H54 (cell line): ENCODE results near the gene ZKSCAN1.
"Not testable (repeated sequence)": the region's sequence is repeated elsewhere in the genome, so short reads cannot be mapped to it uniquely, and the experiment has no call there.

Experiments
- DNase-seq: peaks from one replicate; pipeline ENCODE4 v3.0.0; 2011; ENCODE audit warnings: low spot score, mixed read lengths; ENCODE audit not compliant: insufficient read length
- FAIRE-seq: peaks from 3 replicates; lab custom pipeline; 2011; peaks lifted over from hg19 to GRCh38; lab: Jason Lieb, UNC
- POLR2A ChIP-seq: IDR thresholded peaks from 2 replicates; pipeline ENCODE4 v1.6.1; 2011; ENCODE audit warnings: low read depth, mild to moderate bottlenecking, low read length

ZKSCAN1 gene

DNA sequence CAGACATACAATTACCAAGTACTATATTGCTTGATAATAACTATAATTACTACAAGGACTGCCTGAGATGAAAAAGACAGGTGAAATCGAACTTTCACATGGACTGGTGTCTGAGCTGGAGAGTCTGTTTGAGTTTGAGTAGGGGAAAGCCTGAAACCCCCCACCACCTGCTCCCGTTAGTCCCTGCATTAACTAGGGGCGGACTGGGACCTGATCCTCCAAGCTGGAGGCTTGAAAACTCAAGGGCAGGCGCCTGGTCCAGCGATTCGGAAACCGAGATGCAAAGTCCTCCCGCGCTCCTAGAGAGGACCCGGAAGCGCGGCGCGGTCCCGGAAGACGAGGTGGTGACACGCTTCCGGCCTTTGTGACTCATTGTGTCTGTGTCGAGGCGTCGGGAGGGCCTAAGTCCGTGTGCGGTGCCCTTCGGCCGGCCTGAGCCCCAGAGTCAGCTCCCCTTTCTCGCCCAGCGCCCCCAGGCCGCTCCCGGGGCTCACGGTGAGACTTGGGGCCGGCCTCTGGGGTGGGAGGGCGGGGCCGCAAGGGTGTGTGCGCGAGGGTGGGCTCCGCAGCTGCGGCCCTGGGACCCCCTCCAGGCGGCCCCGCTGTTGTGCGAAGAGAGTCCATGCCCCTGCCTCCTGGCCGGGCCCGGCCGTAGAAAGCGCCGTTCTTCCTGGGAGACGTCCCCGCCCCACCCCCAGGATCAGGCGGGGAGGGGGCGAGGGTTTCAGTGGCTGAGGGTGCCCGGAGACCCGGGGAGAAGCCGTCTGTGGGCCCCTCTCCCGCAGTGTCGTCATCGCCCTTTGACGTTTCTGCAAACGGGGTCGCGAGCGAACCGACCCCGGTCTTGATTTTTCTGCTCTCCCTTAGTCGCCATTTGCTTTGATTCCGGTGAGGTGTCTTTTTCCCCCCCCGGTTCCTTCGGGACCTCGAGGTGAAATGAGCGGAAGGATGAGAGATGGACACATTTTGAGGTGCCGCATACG, at the start of gene ZKSCAN1:
Gene ZKSCAN1 (plus strand): TSS at position 365 of the 983 bp plus-strand sequence. CDS start 7,911 bp downstream, outside the sequence.
- peak; percentile 90 for TF ChIP-seq POLR2A
- FAIRE-seq: no peak
- DNase-seq: peak; percentile 93

DNA sequence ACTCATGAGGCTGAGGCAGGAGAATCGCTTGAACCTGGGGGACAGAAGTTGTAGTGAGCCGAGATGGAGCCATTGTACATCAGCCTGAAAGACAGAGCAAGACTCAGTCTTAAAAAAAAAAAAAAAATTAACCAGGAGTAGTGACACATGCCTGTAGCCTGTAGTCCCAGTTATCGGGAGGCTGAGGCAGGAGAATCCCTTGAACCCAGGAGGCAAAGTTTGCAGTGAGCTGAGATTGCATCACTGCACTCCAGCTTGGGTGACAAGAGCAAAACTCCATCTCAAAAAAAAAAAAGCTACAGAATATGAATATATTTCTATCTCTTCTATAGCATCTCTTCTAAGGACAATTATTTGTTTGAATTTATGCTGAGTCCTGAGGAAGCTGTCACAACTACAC, 46.1 kb upstream of the ZKSCAN1 start:
- no peak for TF ChIP-seq POLR2A
- DNase-seq (no peak), FAIRE-seq (no peak)

DNA sequence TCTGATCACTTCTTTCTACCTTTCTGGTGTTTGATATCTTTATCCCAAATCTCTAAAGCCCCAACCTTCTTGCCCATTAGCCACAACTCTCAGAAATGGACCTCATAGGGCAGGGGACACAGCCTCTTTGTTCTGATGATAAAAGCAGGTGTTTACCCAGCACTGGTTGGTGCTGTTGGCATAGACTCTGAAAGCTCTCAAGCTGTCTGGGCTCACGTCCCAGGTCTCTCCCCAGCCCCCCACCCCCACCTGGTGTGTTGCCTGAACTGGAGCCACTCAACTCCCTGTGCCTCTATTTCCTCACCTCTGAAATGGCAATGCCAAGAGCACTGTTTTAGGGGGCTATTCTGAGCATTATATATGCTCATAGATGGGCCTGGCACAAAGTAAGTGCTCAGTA, 45.6 kb upstream of the ZKSCAN1 start:
- FAIRE-seq, DNase-seq: not testable (repeated sequence)

DNA sequence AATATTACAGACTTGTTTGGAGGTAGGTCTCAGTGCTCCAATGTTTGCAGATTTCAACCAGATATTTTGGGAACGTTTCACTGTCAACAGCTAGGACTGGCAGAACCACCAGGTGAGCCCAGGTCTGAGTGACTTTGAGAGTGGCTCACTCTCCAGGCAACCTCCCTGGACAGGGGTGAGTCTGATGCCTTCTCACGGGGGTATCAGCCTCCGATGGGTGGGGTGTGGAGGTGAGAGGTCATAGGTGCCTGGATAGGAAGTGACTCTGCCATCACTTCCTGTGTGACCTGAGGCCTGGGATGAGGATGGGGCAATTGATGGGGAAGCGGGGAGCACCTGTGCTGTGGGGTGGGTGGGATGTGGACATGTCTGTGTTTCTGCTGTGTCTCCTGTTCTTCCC, 44.2 kb upstream of the ZKSCAN1 start:
- no peak for TF ChIP-seq POLR2A
- FAIRE-seq (no peak), DNase-seq (no peak)

DNA sequence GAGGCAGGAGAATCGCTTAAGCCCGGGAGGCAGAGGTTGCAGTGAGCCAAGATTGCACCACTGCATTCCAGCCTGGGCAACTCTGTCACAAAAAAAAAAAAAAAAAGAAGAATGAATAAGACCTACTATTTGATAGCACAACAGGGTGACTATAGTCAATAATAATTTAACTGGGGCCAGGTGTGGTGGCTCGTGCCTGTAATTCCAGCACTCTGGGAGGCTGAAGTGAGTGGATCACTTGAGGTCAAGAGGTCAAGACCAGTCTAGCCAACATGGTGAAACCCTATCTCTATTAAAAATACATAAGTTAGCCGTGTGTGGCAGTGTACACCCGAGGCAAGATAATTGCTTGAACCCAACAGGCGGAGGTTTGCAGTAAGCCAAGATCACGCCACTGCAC, 41.6 kb upstream of the ZKSCAN1 start:
- FAIRE-seq, DNase-seq: not testable (repeated sequence)

DNA sequence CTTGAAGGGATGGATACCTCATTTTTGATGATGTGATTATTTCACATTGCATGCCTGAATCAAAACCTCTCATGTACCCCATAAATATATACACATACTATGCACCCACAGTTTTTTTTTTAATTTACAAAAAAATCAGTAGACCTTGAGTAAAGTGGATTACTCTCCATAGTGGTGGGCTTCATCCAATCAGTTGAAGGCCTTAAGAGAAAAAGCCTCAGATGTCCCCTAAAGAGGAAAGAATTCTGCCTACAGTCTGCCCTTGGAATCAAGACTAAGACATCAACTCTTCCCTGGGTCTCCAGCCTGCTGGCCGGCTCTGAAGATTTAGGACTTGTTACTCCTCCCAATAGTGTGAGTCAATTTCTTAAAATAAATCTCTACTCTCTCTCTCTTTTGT, 40.7 kb upstream of the ZKSCAN1 start:
- no peak for TF ChIP-seq POLR2A
- no peak for FAIRE-seq
- DNase-seq: no peak

DNA sequence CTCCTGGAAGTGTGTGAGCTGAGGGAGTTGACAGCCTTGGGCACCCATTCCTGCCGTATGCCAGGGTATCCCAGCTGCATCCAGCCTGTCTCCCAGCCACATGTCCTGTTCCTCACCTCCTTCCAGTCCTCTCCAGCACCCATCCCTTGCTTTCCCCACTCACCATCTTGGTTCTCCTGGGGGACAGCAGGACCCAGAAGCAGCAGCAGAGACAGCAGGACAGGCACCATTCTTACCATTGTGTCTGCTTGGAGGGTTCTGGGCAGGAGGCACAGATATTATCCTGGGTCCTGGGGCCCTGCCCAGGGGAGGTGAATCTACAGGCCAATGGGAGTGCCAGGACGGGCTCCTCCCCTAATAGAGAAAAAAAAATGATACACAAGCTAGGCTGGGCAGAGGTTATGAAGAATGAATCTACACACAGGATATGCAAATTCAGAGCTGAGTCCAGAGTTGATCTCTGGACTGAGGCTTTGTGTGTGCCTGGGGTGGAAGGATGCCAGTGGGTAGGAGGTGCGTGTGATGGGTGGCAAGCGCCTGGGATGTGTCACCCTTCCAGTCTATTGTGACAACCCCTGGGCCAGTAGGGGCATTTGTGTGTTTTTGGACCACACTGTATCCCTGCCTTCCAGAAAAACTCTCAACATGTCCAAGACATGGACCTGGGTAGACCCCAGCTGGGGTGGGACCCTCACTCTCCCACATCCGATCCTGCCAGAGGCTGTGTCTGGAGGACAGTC, 39.4 kb upstream of the ZKSCAN1 start, which contains the start of gene AZGP1:
Gene AZGP1 (minus strand): TSS at position 250 of the 740 bp plus-strand sequence. CDS start 11 bp downstream, at position 239.
- FAIRE-seq (no peak), DNase-seq (peak; percentile 16)
- TF ChIP-seq POLR2A: no peak

DNA sequence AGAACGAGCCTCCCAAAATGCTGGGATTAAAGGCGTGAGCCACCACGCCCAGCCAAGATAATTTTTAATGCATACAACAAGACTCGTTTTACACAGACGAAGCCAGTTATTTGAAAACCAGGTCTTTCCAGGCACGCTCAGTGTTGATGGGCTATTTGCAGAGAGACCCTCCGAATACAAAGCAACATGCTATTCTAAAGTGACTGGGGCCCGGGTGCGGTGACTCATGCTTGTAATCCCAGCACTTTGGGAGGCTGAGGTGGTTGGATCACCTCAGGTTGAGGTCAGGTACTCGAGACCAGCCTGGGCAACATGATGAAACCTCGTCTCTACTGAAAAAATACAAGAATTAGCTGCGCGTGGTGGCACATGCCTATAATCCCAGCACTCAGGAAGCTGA, 38.8 kb upstream of the ZKSCAN1 start:
- FAIRE-seq (no peak), DNase-seq (no peak)
- no peak for TF ChIP-seq POLR2A

DNA sequence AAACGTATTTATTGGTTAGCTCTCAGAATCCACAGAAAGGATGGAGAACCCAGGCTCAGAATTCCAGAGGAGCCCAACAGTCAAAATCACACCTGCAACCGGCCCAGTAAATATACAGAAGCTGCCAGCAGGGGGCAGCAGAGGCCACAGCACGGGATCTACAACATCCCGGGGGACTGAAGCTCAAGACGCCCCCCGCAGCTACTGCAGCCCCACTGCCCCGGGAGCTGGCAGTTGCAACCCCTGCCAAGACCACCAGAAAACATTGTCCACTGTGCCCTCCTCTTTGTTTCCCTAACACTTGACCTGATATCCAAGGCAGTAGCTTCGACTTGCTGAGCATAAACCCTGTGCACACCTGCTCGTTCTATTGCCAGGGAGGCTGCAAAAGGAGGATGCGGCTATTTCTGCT, 35.6 kb upstream of the ZKSCAN1 start:
- not testable (repeated sequence) for DNase-seq, FAIRE-seq

DNA sequence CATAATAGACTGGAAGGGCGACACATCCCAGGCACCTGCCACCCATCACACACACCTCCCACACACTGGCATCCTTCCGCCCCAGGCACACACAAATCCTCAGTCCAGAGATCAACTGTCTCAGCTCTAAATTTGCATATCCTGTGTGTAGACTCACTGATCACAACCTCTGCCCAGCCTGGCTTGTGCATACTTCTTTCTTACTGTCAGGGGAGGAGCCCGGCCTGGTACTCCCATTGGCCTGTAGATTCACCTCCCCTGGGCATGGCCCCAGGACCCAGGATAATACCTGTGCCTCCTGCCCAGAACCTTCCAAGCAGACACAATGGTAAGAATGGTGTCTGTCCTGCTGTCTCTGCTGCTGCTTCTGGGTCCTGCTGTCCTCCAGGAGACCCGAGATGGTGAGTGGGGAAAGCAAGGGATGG, 34.9 kb upstream of the ZKSCAN1 start:
- DNase-seq, FAIRE-seq: not testable (repeated sequence)

DNA sequence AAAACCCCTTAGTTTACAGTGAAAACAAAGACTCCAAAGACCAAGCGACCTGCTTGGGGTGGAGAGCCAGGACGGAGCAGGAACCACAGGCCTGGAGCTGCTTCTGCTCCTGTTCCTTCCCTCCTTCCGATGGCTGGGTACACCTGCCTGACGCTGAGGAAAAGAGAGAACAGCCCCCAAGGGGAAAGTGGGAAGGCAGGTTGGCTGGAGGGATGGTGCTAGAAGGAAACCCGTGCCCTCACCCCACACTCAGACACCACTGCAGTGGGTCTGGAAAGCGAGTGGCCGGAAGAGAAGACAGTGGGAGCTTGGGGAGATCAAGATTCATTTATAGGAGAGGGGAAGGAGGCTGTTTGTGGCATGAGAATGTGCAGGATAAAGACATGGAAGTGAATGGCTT, 34.3 kb upstream of the ZKSCAN1 start:
- not testable (repeated sequence) for FAIRE-seq, DNase-seq

DNA sequence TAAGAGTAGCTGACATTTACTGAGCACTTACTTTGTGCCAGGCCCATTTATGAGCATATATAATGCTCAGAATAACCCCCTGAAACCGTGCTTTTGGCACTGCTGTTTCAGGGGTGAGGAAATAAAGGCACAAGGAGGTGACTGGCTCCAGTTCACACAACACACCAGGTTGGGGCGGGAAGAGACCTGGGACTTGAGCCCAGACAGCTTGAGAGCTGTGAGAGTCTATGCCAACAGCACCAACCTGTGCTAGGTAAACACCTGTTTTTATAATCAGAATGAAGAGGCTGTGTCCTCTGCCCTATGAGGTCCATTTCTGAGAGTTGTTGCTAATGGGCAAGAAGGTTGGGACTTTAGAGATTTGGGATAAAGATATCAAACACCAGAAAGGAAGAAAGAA, 30.8 kb upstream of the ZKSCAN1 start:
- no peak for FAIRE-seq

DNA sequence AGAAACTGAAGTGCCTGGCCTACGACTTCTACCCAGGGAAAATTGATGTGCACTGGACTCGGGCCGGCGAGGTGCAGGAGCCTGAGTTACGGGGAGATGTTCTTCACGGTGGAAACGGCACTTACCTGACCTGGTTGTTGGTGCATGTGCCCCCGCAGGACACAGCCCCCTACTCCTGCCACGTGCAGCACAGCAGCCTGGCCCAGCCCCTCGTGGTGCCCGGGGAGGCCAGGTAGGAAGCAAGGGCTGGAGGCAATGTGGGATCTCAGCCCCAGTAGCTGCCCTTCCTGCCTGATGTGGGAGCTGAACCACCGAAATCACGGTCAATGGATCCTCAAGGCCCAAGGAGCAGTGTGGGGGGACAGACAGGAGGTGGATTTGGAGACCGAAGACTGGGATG, 28.1 kb upstream of the ZKSCAN1 start:
- not testable (repeated sequence) for FAIRE-seq, DNase-seq

More for the DNA sequence above, 30.8 kb upstream of the ZKSCAN1 start:
- no peak for DNase-seq
- no peak for TF ChIP-seq POLR2A

DNA sequence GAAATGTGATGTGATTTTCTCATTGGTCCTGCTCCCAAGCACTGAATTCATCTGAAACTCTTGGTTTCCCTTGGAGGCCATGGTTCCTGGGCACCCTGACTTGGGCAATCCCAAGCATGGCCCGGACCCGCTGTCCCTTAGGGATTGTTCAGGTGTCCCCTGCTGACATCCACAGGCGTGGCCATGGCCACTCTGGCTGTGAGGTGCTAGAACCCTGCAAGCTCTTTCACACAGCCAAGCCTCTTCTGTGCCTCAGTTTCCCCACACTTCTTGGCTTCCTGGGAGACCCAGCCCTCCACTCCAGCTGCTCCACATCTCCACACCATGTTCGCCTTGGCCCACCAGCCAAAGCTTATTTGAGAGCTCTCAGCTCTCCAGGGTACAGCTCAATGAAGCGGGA, 27.6 kb upstream of the ZKSCAN1 start:
- no peak for DNase-seq
- TF ChIP-seq POLR2A: no peak
- FAIRE-seq: no peak

DNA sequence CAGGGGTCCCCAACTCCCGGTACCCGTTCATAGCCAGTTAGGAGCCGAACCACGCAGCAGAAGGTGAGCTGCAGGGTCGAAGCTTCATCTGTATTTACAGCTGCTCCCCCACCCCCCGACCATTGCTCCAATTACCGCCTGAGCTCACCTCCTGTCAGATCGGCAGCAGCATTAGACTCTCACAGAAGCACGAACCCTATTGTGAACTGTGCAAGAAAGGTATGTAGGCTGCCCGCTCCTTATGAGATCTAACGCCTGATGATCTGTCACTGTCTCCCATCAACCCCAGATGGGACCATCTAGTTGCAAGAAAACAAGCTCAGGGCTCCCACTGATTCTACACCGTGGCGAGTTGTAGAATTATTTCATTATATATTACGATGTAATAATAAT, 24.9 kb upstream of the ZKSCAN1 start:
- no peak for TF ChIP-seq POLR2A
- FAIRE-seq (no peak), DNase-seq (no peak)

DNA sequence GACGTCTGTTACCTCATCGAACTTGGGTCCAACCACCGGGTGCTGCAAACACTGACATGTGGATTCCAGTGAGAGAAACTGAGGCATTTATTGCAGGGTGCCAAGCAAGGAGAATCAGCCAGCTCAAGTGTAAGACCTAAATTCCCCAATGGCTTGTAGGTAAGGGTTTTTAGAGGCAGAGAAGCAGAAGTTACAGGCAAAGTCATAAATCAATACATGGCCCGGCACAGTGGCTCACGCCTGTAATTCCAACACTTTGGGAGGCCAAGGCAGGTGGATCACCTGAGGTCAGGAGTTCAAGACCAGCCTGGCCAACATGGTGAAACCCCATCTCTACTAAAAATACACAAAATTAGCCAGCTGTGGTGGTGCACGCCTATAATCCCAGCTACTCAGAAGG, 23.9 kb upstream of the ZKSCAN1 start:
- DNase-seq, FAIRE-seq: not testable (repeated sequence)
